ENCODE data around the gene APCDD1L. TPM values are rescaled to one million over a fixed set of nuclear protein-coding genes. Genes with fewer than 3 reads are reported as not detected.
"Not testable (repeated sequence)": the region's sequence is repeated elsewhere in the genome, so short reads cannot be mapped to it uniquely, and the experiment has no call there.

APCDD1L gene
- total RNA-seq, 6 experiments from 2014 or later, result 14.5 to 43.3 (median 34.9) TPM

GRCh38 chr20:58543274-58543673 lies 28.1 kb upstream of the APCDD1L start:
- Mint-ChIP-seq H3K27me3 (ENCODE audit: insufficient read depth) (peaks cover 4% of the 10 kb centered on the region; the same call in 1 of the 2 replicates), H3K36me3 (ENCODE audit: low read depth) (peaks cover 16% of the 10 kb centered on the region), H3K4me3 (no peak overlapping the region), H3K4me1 (ENCODE audit: low read depth) (peaks cover 51% of the 10 kb centered on the region), H3K27ac (no peak overlapping the region), H3K9me3 (peaks cover 12% of the 10 kb centered on the region)
- DNase-seq, result no peak
- no peak for TF ChIP-seq CTCF (IDR thresholded peaks at IDR 0.05)

- H3K36me3 Mint-ChIP-seq (ENCODE audit: low read depth), result peaks cover 24% of the 10 kb centered on the region
Observed at GRCh38 chr20:58542411-58543095, 27.4 kb upstream of the APCDD1L start.

GRCh38 chr20:58542034-58542410 lies 26.8 kb upstream of the APCDD1L start:
- Mint-ChIP-seq H3K9me3 (peaks cover 25% of the 10 kb centered on the region), H3K4me1 (ENCODE audit: low read depth) (peaks cover 42% of the 10 kb centered on the region), H3K36me3 (ENCODE audit: low read depth) (peaks cover 29% of the 10 kb centered on the region)
- not testable (repeated sequence) for H3K27me3 Mint-ChIP-seq (ENCODE audit: insufficient read depth); H3K27ac Mint-ChIP-seq; H3K4me3 Mint-ChIP-seq
- DNase-seq, result peak; percentile 24

More at GRCh38 chr20:58542411-58543095, 27.4 kb upstream of the APCDD1L start:
- no peak for DNase-seq
- Mint-ChIP-seq H3K4me1 (ENCODE audit: low read depth) (peaks cover 47% of the 10 kb centered on the region), H3K9me3 (peaks cover 19% of the 10 kb centered on the region), H3K27me3 (ENCODE audit: insufficient read depth) (peaks cover 4% of the 10 kb centered on the region), H3K27ac (peak overlapping the region; percentile 16; the same call in 1 of the 2 replicates), H3K4me3 (no peak overlapping the region)
- TF ChIP-seq CTCF (IDR thresholded peaks at IDR 0.05), result no peak

- Mint-ChIP-seq H3K36me3 (ENCODE audit: low read depth) (peaks cover 52% of the 10 kb centered on the region), H3K4me1 (ENCODE audit: low read depth) (peaks cover 21% of the 10 kb centered on the region), H3K27me3 (ENCODE audit: insufficient read depth) (peaks cover 1% of the 10 kb centered on the region), H3K9me3 (peaks cover 29% of the 10 kb centered on the region), H3K4me3 (no peak overlapping the region), H3K27ac (no peak overlapping the region)
- no peak for TF ChIP-seq CTCF (IDR thresholded peaks at IDR 0.05)
- DNase-seq, result peak; percentile 80
Observed at GRCh38 chr20:58538752-58539151, 23.6 kb upstream of the APCDD1L start.

- no peak for TF ChIP-seq CTCF (IDR thresholded peaks at IDR 0.05)
- peaks cover 61% of the 10 kb centered on the region for H3K36me3 Mint-ChIP-seq (ENCODE audit: low read depth)
Observed at GRCh38 chr20:58537831-58538230, 22.6 kb upstream of the APCDD1L start.

GRCh38 chr20:58536289-58536688 lies 21.1 kb upstream of the APCDD1L start:
- H3K9me3 Mint-ChIP-seq, result peaks cover 38% of the 10 kb centered on the region
- peaks cover 74% of the 10 kb centered on the region for H3K36me3 Mint-ChIP-seq (ENCODE audit: low read depth)
- H3K27me3 Mint-ChIP-seq (ENCODE audit: insufficient read depth), result peaks cover 1% of the 10 kb centered on the region
- peaks cover 21% of the 10 kb centered on the region for H3K4me1 Mint-ChIP-seq (ENCODE audit: low read depth)
- DNase-seq, result no peak
- no peak overlapping the region for H3K4me3 Mint-ChIP-seq
- no peak for TF ChIP-seq CTCF (IDR thresholded peaks at IDR 0.05)
- no peak overlapping the region for H3K27ac Mint-ChIP-seq

More at GRCh38 chr20:58537831-58538230, 22.6 kb upstream of the APCDD1L start:
- H3K4me3 Mint-ChIP-seq, result no peak overlapping the region
- peaks cover 30% of the 10 kb centered on the region for H3K9me3 Mint-ChIP-seq
- no peak for DNase-seq
- H3K27me3 Mint-ChIP-seq (ENCODE audit: insufficient read depth), result peaks cover 1% of the 10 kb centered on the region
- no peak overlapping the region for H3K27ac Mint-ChIP-seq
- peaks cover 21% of the 10 kb centered on the region for H3K4me1 Mint-ChIP-seq (ENCODE audit: low read depth)
